H9 (cell line): ENCODE results near the gene STRADA. TPM values are rescaled to one million over a fixed set of nuclear protein-coding genes. Genes with fewer than 3 reads are reported as not detected.

ENCODE experiments used
- DNase-seq: peaks from one replicate; pipeline ENCODE4 v3.0.0-alpha.2; 2017
- H2AFZ ChIP-seq: one replicate; pipeline ENCODE4 v1.6.1; 2013; ENCODE audit warnings: mild to moderate bottlenecking, low read length, control low read depth, moderate library complexity
- H2AK5ac ChIP-seq: 2 replicates; pipeline ENCODE4 v1.6.1; 2013; ENCODE audit warnings: low read length, control low read depth, mixed read lengths; ENCODE audit not compliant: insufficient read length
- H2BK120ac ChIP-seq: one replicate; pipeline ENCODE4 v1.6.1; 2013; ENCODE audit warnings: low read depth, mild to moderate bottlenecking, low read length, control low read depth, inconsistent platforms; ENCODE audit not compliant: poor library complexity, severe bottlenecking
- H2BK12ac ChIP-seq: 2 replicates; pipeline ENCODE4 v1.6.1; 2013; ENCODE audit warnings: low read length, control low read depth, mixed read lengths, low read depth; ENCODE audit not compliant: insufficient read length
- H2BK15ac ChIP-seq: 2 replicates; pipeline ENCODE4 v1.6.1; 2013; ENCODE audit warnings: low read depth, low read length, control low read depth
- H2BK20ac ChIP-seq: one replicate; pipeline ENCODE4 v1.6.1; 2013; ENCODE audit warnings: low read depth, mild to moderate bottlenecking, low read length, control low read depth, inconsistent platforms; ENCODE audit not compliant: poor library complexity, severe bottlenecking
- H2BK5ac ChIP-seq: 2 replicates; pipeline ENCODE4 v1.6.1; 2013; ENCODE audit warnings: low read length, control low read depth, mixed read lengths; ENCODE audit not compliant: insufficient read length
- H3K14ac ChIP-seq: 2 replicates; pipeline ENCODE4 v1.6.1; 2013; ENCODE audit warnings: low read length, control low read depth; ENCODE audit not compliant: insufficient read depth
- H3K18ac ChIP-seq: 2 replicates; pipeline ENCODE4 v1.6.1; 2013; ENCODE audit warnings: low read depth, mild to moderate bottlenecking, mixed read lengths, low read length, control low read depth; ENCODE audit not compliant: insufficient read length
- H3K23ac ChIP-seq: 2 replicates; pipeline ENCODE4 v1.6.1; 2013; ENCODE audit warnings: low read length, control low read depth, mixed read lengths, low read depth; ENCODE audit not compliant: insufficient read length
- H3K23me2 ChIP-seq: 2 replicates; pipeline ENCODE4 v1.6.1; 2013; ENCODE audit warnings: low read depth, mild to moderate bottlenecking, mixed read lengths, low read length, control low read depth; ENCODE audit not compliant: insufficient read length, poor library complexity, severe bottlenecking
- H3K27ac ChIP-seq: 2 replicates; pipeline ENCODE4 v1.5.1; 2013; ENCODE audit warnings: low read length, control low read depth, mixed read lengths, low read depth; ENCODE audit not compliant: insufficient read length
- H3K27me3 ChIP-seq: 2 replicates; pipeline ENCODE4 v1.6.1; 2013; ENCODE audit warnings: low read length, control low read depth, inconsistent platforms; ENCODE audit not compliant: insufficient read depth
- H3K4ac ChIP-seq: 2 replicates; pipeline ENCODE4 v1.6.1; 2013; ENCODE audit warnings: low read depth, mild to moderate bottlenecking, control low read depth, inconsistent platforms, low read length, moderate library complexity
- H3K4me1 ChIP-seq: 2 replicates; pipeline ENCODE4 v1.6.1; 2013; ENCODE audit warnings: low read length, control low read depth, inconsistent platforms; ENCODE audit not compliant: insufficient read depth
- H3K4me2 ChIP-seq: 2 replicates; pipeline ENCODE4 v1.6.1; 2013; ENCODE audit warnings: low read length, control low read depth, mixed read lengths; ENCODE audit not compliant: insufficient read length, insufficient read depth
- H3K56ac ChIP-seq: 2 replicates; pipeline ENCODE4 v1.6.1; 2013; ENCODE audit warnings: low read depth, mild to moderate bottlenecking, mixed read lengths, low read length, control low read depth; ENCODE audit not compliant: insufficient read length
- H3K79me1 ChIP-seq: 2 replicates; pipeline ENCODE4 v1.6.1; 2013; ENCODE audit warnings: low read depth, mild to moderate bottlenecking, moderate library complexity, low read length, control low read depth, inconsistent platforms; ENCODE audit not compliant: insufficient read depth, poor library complexity, severe bottlenecking
- H3K79me2 ChIP-seq: 2 replicates; pipeline ENCODE4 v1.6.1; 2013; ENCODE audit warnings: low read length, control low read depth, inconsistent platforms; ENCODE audit not compliant: insufficient read depth
- H3K9ac ChIP-seq: 2 replicates; pipeline ENCODE4 v1.6.1; 2013; ENCODE audit warnings: low read length, control low read depth, mixed read lengths; ENCODE audit not compliant: insufficient read length; ENCODE audit errors: extremely low read depth
- H3K9me3 ChIP-seq: one replicate; pipeline ENCODE4 v1.6.1; 2013; ENCODE audit warnings: low read depth, low read length, inconsistent platforms; ENCODE audit not compliant: control insufficient read depth
- H3T11ph ChIP-seq: one replicate; pipeline ENCODE4 v1.6.1; 2013; ENCODE audit warnings: mild to moderate bottlenecking, low read length, control low read depth, inconsistent platforms
- H4K20me1 ChIP-seq: one replicate; pipeline ENCODE4 v1.6.1; 2013; ENCODE audit not compliant: control insufficient read depth, insufficient read length, insufficient read depth
- H4K5ac ChIP-seq: 2 replicates; pipeline ENCODE4 v1.6.1; 2013; ENCODE audit warnings: low read depth, mild to moderate bottlenecking, mixed read lengths, low read length, control low read depth; ENCODE audit not compliant: insufficient read length
- H4K8ac ChIP-seq: replicated peaks from 2 replicates; pipeline ENCODE4 v1.6.1; 2013; ENCODE audit warnings: low read length, control low read depth, mixed read lengths, low read depth; ENCODE audit not compliant: insufficient read length
- H4K91ac ChIP-seq: 2 replicates; pipeline ENCODE4 v1.6.1; 2013; ENCODE audit warnings: low read depth, mild to moderate bottlenecking, moderate library complexity, mixed read lengths, low read length, control low read depth; ENCODE audit not compliant: insufficient read length
- H3K27ac Mint-ChIP-seq, 3 experiments: 2 replicates in 2 of 3; 3 replicates in 1 of 3; pipeline ENCODE4 v1.8.0; 2020 to 2021; ENCODE audit warnings: mixed read lengths in 3 of 3, mild to moderate bottlenecking in 1 of 3, moderate library complexity in 1 of 3
- H3K27me3 Mint-ChIP-seq: 2 replicates; pipeline ENCODE4 v1.8.0; 2021; ENCODE audit warnings: low read depth, mild to moderate bottlenecking, moderate library complexity, mixed read lengths
- H3K36me3 Mint-ChIP-seq, 3 experiments: 2 replicates in 2 of 3; 3 replicates in 1 of 3; pipeline ENCODE4 v1.8.0; 2020 to 2021; ENCODE audit warnings: low read depth in 3 of 3, mixed read lengths in 3 of 3; ENCODE audit not compliant: insufficient read depth in 1 of 3
- H3K4me1 Mint-ChIP-seq, 2 experiments: 2 replicates each; pipeline ENCODE4 v1.8.0; 2020; ENCODE audit warnings: mixed read lengths in 2 of 2
- H3K4me3 Mint-ChIP-seq, 2 experiments: 2 replicates in 1 of 2; 3 replicates in 1 of 2; pipeline ENCODE4 v1.8.0; 2020 to 2021; ENCODE audit warnings: mild to moderate bottlenecking in 2 of 2, mixed read lengths in 2 of 2, moderate library complexity in 1 of 2
- H3K9me3 Mint-ChIP-seq, 2 experiments: 2 replicates in 1 of 2; 3 replicates in 1 of 2; pipeline ENCODE4 v1.8.0; 2020; ENCODE audit warnings: mild to moderate bottlenecking in 2 of 2, mixed read lengths in 2 of 2, moderate library complexity in 1 of 2
- CTCF ChIP-seq: fragments of 200-600 bp; sonication (generic); conservative IDR thresholded peaks from 3 replicates; pipeline ENCODE4 v1.8.0; 2021; ENCODE audit warnings: antibody characterized with exemption, mild to moderate bottlenecking
- WGBS: extraction: QIAGEN DNeasy Blood & Tissue Kit; methylation state at CpG from one replicate; pipeline ENCODE4 v1.1.7; 2013; ENCODE audit warnings: missing lambda C conversion rate, low lambda C conversion rate, mixed read lengths; ENCODE audit not compliant: insufficient read length; ENCODE audit errors: extremely low coverage; 5-methylcytosine and 5-hydroxymethylcytosine counted together
- total RNA-seq: library from RNA; stranded (reverse); gene quantifications from 2 replicates; pipeline ENCODE4 v1.2.1, GENCODE V29; 2021

STRADA gene
- total RNA-seq, 1 experiment from 2014 or later, result 35.0 TPM

DNA sequence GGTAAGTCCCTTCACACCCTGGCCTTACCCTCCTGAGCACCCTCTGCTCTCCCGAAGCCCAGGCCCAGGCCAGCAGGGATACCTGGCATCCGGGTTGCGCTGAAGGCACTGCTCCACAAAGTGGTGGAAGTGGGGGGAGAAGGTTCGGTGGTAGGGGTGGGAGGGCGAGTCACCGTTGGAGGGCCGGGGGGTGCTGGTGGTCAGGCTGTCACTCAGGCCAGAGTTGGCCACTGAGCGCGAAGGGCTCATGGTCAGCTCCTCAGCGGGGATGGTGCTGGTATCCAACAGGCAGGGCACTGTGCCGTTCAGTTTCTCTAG lies 37.4 kb downstream of the STRADA start:
- no peak for TF ChIP-seq CTCF
- Histone ChIP-seq H3K9ac (no peak overlapping the region), H2AK5ac (no peak overlapping the region), H2BK15ac (no peak overlapping the region), H2BK120ac (no peak overlapping the region), H3K27ac (no peak overlapping the region), H3K4me1 (no peaks in the 10 kb centered on the region), H3K4me2 (no peak overlapping the region), H2BK5ac (no peak overlapping the region), H3K9me3 (no peaks in the 10 kb centered on the region), H3K56ac (no peak overlapping the region), H2BK12ac (no peak overlapping the region), H4K20me1 (no peaks in the 10 kb centered on the region), H4K5ac (no peak overlapping the region), H3K79me1 (no peaks in the 10 kb centered on the region), H3T11ph (no peak overlapping the region), H3K79me2 (no peaks in the 10 kb centered on the region), H3K18ac (no peak overlapping the region), H4K91ac (no peak overlapping the region), H4K8ac (no peak overlapping the region), H3K14ac (no peak overlapping the region), H3K4ac (no peak overlapping the region), H2BK20ac (no peak overlapping the region), H3K27me3 (no peaks in the 10 kb centered on the region), H3K23me2 (peaks cover 10% of the 10 kb centered on the region), H2AFZ (no peak overlapping the region), H3K23ac (no peak overlapping the region)
- DNase-seq, result no peak
- Mint-ChIP-seq H3K27me3 (peaks cover 5% of the 10 kb centered on the region), H3K4me1 (peaks cover 16 to 23% of the 10 kb centered on the region in 2 experiments), H3K9me3 (no peaks in the 10 kb centered on the region), H3K36me3 (peaks cover 11 to 48% (median 29%) of the 10 kb centered on the region in 3 experiments), H3K4me3 (no peak overlapping the region), H3K27ac (no peak overlapping the region)
- no CpG with 5 or more reads among the region's 11 CpGs for WGBS
